Heart right ventricle (tissue), 16 donors: ENCODE data around the gene CLRN1. TPM values are rescaled to one million over a fixed set of nuclear protein-coding genes. Genes with fewer than 3 reads are reported as not detected.

Experiments
- ATAC-seq, 8 donors: fragments of 200-7000 bp; cut with Tn5 transposase; one replicate each; pipeline ENCODE4 v1.9.1; 2020; ENCODE audit warnings: mild to moderate bottlenecking in 8 of 8, moderate library complexity in 8 of 8, moderate number of reproducible peaks in 1 of 8
- DNase-seq, 2 donors: peaks; one replicate each; pipeline ENCODE4 v3.0.0-alpha.2; 2020
- H3K27ac ChIP-seq, 10 donors: fragments of 200-600 bp; sonication (generic) in 2 of 10; one replicate each; pipeline versions ENCODE4 v1.5.0 to v1.8.0; 2020 to 2022; ENCODE audit warnings: mild to moderate bottlenecking in 3 of 10
- H3K27me3 ChIP-seq, 7 donors: fragments of 200-600 bp; one replicate each; pipeline ENCODE4 v1.8.0; 2021 to 2022; ENCODE audit warnings: mild to moderate bottlenecking in 2 of 7
- H3K36me3 ChIP-seq, 9 donors: fragments of 200-600 bp; sonication (generic) in 1 of 9; one replicate each; pipeline versions ENCODE4 v1.5.0 to v1.8.0; 2020 to 2022; ENCODE audit warnings: mild to moderate bottlenecking in 2 of 9
- H3K4me1 ChIP-seq, 9 donors: fragments of 200-600 bp; sonication (generic) in 1 of 9; one replicate each; pipeline versions ENCODE4 v1.5.0 to v1.8.0; 2020 to 2022; ENCODE audit warnings: mild to moderate bottlenecking in 4 of 9
- H3K4me3 ChIP-seq, 10 donors: fragments of 200-600 bp; sonication (generic) in 2 of 10; one replicate each; pipeline versions ENCODE4 v1.5.0 to v1.8.0; 2020 to 2022; ENCODE audit warnings: mild to moderate bottlenecking in 7 of 10, moderate library complexity in 2 of 10
- H3K9me3 ChIP-seq, 11 donors: fragments of 200-600 bp in 10 of 11; sonication (generic) in 2 of 11; one replicate each; pipeline versions ENCODE4 v1.5.0 to v1.8.0; 2013 to 2022; ENCODE audit warnings: mild to moderate bottlenecking in 2 of 11, control low read depth in 1 of 11, moderate library complexity in 1 of 11
- CTCF ChIP-seq, 9 donors: fragments of 200-600 bp; sonication (generic) in 2 of 9; IDR thresholded peaks; one replicate each; pipeline versions ENCODE4 v1.5.0 to v1.8.0; 2021 to 2022; ENCODE audit warnings: antibody characterized with exemption in 9 of 9, mild to moderate bottlenecking in 5 of 9, moderate library complexity in 1 of 9
- WGBS, 2 donors: extraction: QIAGEN DNeasy Blood & Tissue Kit; methylation state at CpG; one replicate each; pipeline ENCODE4 v1.1.7; 2013; ENCODE audit warnings: inconsistent platforms in 1 of 2; 5-methylcytosine and 5-hydroxymethylcytosine counted together
- intact Hi-C, 10 donors: fragments of 100-400 bp; cut with DNase I; formaldehyde crosslinking; loops; one replicate each; pipeline versions ENCODE4 v1.11.1 to v1.14.2; 2022
- polyA plus RNA-seq, 2 donors: library from polyadenylated mRNA; stranded (reverse); fragments of 200-250 nt; gene quantifications; one replicate each; pipeline ENCODE4 v1.2.3, GENCODE V29; 2013
- total RNA-seq, 10 donors: library from RNA; stranded (reverse); fragmentation: NEBNext Ultra II Directional in 3 of 10; extraction: Animal tissue kit (Norgen Biotek cat#: 25700) in 3 of 10; gene quantifications; one replicate each; pipeline versions ENCODE4 v1.2.1 to v1.2.4, GENCODE V29; 2021 to 2023
- donor health status: Arrhythmogenic right ventricular cardiomyopathy.
- donor health status: ischemic (EF 13 %, LVEDD 7.1; RV severe dilation, severe dysfunction).
- donor health status: healthy with polysubstance abuse.
- donor health status: DM: no; HTN: yes; CAD: no.
- donor health status: DM: no; HTN: no; CAD: no.
- donor health status: ischemic (EF 25% LVEDD 6.9; RV normal size, moderate dysfunction).
- donor health status: ischemic (EF 25% LVEDD 5.7; RV mildly dilated, moderate dysfunction).
- donor health status: healthy.
- donor health status: DM: yes; HTN: yes; CAD: no.
- donor health status: Ischemic cardiomyopathy.
- donor health status: ischemic (EF 35%, LVEDD 5.7; RV mildly dilated, moderate dysfunction).
- donor health status: nonischemic (EF 11% LVEDD 7.7; RV severe dilation, severe dysfunction).
- donor health status: DM: yes; HTN: yes; CAD: no.
- donor health status: PGD.
- donor health status: ischemic (EF 29% LVEDD 5.4; RV normal size, mild dysfunction).
- donor health status: nonischemic (EF 23%, LVEDD 6.1; RV moderate dilation, normal function).

The CLRN1 gene
- total and polyA plus RNA-seq, 12 donors, result not detected

DNA sequence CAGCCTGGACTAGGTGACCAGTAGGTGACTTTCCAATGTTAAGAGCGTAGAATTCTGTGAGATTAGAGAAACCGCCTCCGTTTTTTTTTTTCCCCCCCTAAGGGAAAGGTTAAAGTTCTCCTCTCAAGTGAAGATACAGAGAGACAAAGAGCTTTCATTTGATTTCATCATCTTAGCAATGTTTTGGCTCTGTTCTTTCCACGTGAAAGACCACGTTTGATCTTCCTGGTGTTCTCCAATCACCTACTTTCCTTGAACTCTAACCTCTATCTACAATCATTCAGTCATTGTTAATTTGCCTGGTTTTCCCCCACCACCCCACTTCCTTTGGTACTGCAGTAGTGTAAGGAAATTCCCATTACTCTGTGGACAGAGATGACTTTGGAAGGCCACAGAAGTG, 36.9 kb upstream of the CLRN1 start:
- intact Hi-C loops, result loop anchor here in 1 of 10 donors (10.0 kb wide), 1 partner anchor 135 kb away; no protein-coding TSS in a partner anchor
- Histone ChIP-seq H3K27me3 (peaks cover 0 to 18% (median 0%) of the 10 kb centered on the region in 7 donors), H3K4me1 (no peaks in the 10 kb centered on the region), H3K9me3 (no peaks in the 10 kb centered on the region), H3K27ac (no peak overlapping the region), H3K4me3 (no peak overlapping the region), H3K36me3 (no peaks in the 10 kb centered on the region)
- DNase-seq (no peak), ATAC-seq (no peak)
- 93 to 94% methylated on average over 5 of the region's 5 CpGs for WGBS, 2 donors
- TF ChIP-seq CTCF (IDR thresholded peaks at IDR 0.05), result no peak

GRCh38 chr3:151008699-151009098, 36.2 kb upstream of the CLRN1 start:
- peaks cover 0 to 18% (median 0%) of the 10 kb centered on the region in 7 donors for H3K27me3 ChIP-seq
- H3K9me3 ChIP-seq, result no peaks in the 10 kb centered on the region
- no peaks in the 10 kb centered on the region for H3K4me1 ChIP-seq
- H3K36me3 ChIP-seq, result no peaks in the 10 kb centered on the region
- H3K4me3 ChIP-seq, result no peak overlapping the region
- no peak for ATAC-seq
- no peak for DNase-seq
- intact Hi-C loops, result loop anchor here in 1 of 10 donors (10.0 kb wide), 1 partner anchor 136 kb away; no protein-coding TSS in a partner anchor
- TF ChIP-seq CTCF (IDR thresholded peaks at IDR 0.05), result peak in 4 of 9 donors; percentile 7 to 35 (median 16)
- 29 to 34% methylated on average over 2 of the region's 2 CpGs for WGBS, 2 donors
- no peak overlapping the region for H3K27ac ChIP-seq

GRCh38 chr3:151003768-151004134, 31.2 kb upstream of the CLRN1 start:
- Histone ChIP-seq H3K4me1 (no peaks in the 10 kb centered on the region), H3K36me3 (no peaks in the 10 kb centered on the region), H3K9me3 (no peaks in the 10 kb centered on the region), H3K27me3 (peaks cover 0 to 13% (median 0%) of the 10 kb centered on the region in 7 donors), H3K27ac (no peak overlapping the region), H3K4me3 (no peak overlapping the region)
- no peak for ATAC-seq
- no peak for TF ChIP-seq CTCF (IDR thresholded peaks at IDR 0.05)
- intact Hi-C loops, result loop anchor here in 1 of 10 donors (10.0 kb wide), 1 partner anchor 141 kb away; no protein-coding TSS in a partner anchor
- WGBS, 2 donors, result 85 to 90% methylated on average over 2 of the region's 2 CpGs
- DNase-seq, result no peak

- Histone ChIP-seq H3K4me1 (no peaks in the 10 kb centered on the region), H3K9me3 (peaks cover 0 to 3% (median 0%) of the 10 kb centered on the region in 11 donors), H3K27ac (no peak overlapping the region), H3K27me3 (peaks cover 0 to 9% (median 0%) of the 10 kb centered on the region in 7 donors), H3K36me3 (no peaks in the 10 kb centered on the region), H3K4me3 (no peak overlapping the region)
- WGBS, 2 donors, result 61 to 66% methylated on average over 6 of the region's 6 CpGs
- no peak for ATAC-seq
- intact Hi-C loops, result loop anchor here in 1 of 10 donors (10.0 kb wide), 1 partner anchor 142 kb away; no protein-coding TSS in a partner anchor
- DNase-seq, result no peak
- no peak for TF ChIP-seq CTCF (IDR thresholded peaks at IDR 0.05)
Measured at GRCh38 chr3:151003029-151003767, 30.7 kb upstream of the CLRN1 start.
